ENCODE results near the gene ADRM1.

The ADRM1 gene

GRCh38 chr20:62269378-62269777 is 33.4 kb upstream of the ADRM1 start:
- H3K36me3 ChIP-seq (ENCODE audit: control insufficient read depth, low read length) = peaks cover 17% of the 10 kb centered on the region
- H3K9me3 ChIP-seq (ENCODE audit: control insufficient read depth, insufficient read depth, low read length) = no peaks in the 10 kb centered on the region
- no peaks in the 10 kb centered on the region for H3F3A ChIP-seq (ENCODE audit: control insufficient read depth, insufficient read depth)
- H3K79me2 ChIP-seq (ENCODE audit: control insufficient read depth, low read length) = no peaks in the 10 kb centered on the region
- H3K27ac ChIP-seq (ENCODE audit: low read depth, low read length) = no peak overlapping the region
- no peaks in the 10 kb centered on the region for H3K27me3 ChIP-seq (ENCODE audit: control insufficient read depth, low read length)
- no peak overlapping the region for H3K4me3 ChIP-seq (ENCODE audit: low read length)
- H4K20me1 ChIP-seq (ENCODE audit: control insufficient read depth, insufficient read depth, low read depth, low read length) = no peaks in the 10 kb centered on the region
- TF ChIP-seq EZH2phosphoT487 (IDR thresholded peaks at IDR 0.05; ENCODE audit: borderline replicate concordance, low read length) = no peak
- TF ChIP-seq, protein P1, sequence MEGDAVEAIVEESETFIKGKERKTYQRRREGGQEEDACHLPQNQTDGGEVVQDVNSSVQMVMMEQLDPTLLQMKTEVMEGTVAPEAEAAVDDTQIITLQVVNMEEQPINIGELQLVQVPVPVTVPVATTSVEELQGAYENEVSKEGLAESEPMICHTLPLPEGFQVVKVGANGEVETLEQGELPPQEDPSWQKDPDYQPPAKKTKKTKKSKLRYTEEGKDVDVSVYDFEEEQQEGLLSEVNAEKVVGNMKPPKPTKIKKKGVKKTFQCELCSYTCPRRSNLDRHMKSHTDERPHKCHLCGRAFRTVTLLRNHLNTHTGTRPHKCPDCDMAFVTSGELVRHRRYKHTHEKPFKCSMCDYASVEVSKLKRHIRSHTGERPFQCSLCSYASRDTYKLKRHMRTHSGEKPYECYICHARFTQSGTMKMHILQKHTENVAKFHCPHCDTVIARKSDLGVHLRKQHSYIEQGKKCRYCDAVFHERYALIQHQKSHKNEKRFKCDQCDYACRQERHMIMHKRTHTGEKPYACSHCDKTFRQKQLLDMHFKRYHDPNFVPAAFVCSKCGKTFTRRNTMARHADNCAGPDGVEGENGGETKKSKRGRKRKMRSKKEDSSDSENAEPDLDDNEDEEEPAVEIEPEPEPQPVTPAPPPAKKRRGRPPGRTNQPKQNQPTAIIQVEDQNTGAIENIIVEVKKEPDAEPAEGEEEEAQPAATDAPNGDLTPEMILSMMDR (IDR thresholded peaks at IDR 0.05; ENCODE audit: low read depth, low read length, poor library complexity, severe bottlenecking) = no peak
- peaks cover 13% of the 10 kb centered on the region for H3K4me1 ChIP-seq (ENCODE audit: control insufficient read depth, low read length)
- H3K9me2 ChIP-seq (replicated peaks; ENCODE audit: control insufficient read depth, low read length) = no peaks in the 10 kb centered on the region
- no peak overlapping the region for H3K4me2 ChIP-seq (ENCODE audit: low read length)

GRCh38 chr20:62269871-62270270 is 32.9 kb upstream of the ADRM1 start:
- H3K27ac ChIP-seq (ENCODE audit: low read depth, low read length) = no peak overlapping the region
- TF ChIP-seq, protein P1 (IDR thresholded peaks at IDR 0.05; ENCODE audit: low read depth, low read length, poor library complexity, severe bottlenecking) = no peak
- no peak for TF ChIP-seq EZH2phosphoT487 (IDR thresholded peaks at IDR 0.05; ENCODE audit: borderline replicate concordance, low read length)

DNA sequence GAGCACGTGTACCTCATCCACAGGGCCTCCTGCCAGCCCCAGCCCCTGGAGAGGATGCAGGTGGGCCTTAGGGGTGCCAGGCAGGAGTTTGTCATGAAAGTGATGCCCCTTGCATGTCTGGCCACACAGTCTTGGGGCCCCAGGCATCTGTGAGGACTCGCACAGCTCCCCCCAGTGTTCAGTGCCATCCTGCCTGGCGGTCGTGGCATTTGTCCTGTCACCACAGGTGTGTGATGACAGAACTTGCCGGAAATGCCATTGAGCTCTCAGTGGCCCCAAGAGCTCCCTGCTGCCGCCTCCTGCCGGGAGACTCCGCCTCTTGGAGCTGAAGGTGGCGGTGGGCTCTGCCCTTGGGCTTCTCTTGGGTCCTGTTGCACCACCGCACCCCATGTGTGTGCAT is 30.6 kb upstream of the ADRM1 start:
- Histone ChIP-seq H3K36me3 (ENCODE audit: control insufficient read depth, low read length) (peaks cover 13% of the 10 kb centered on the region; the same call in 1 of the 2 replicates), H3K9me2 (replicated peaks; ENCODE audit: control insufficient read depth, low read length) (no peaks in the 10 kb centered on the region), H3F3A (ENCODE audit: control insufficient read depth, insufficient read depth) (peaks cover 3% of the 10 kb centered on the region; the same call in 1 of the 2 replicates), H3K4me3 (ENCODE audit: low read length) (no peak overlapping the region), H3K4me1 (ENCODE audit: control insufficient read depth, low read length) (peaks cover 27% of the 10 kb centered on the region), H4K20me1 (ENCODE audit: control insufficient read depth, insufficient read depth, low read depth, low read length) (no peaks in the 10 kb centered on the region), H3K27me3 (ENCODE audit: control insufficient read depth, low read length) (no peaks in the 10 kb centered on the region), H3K4me2 (ENCODE audit: low read length) (no peak overlapping the region), H3K79me2 (ENCODE audit: control insufficient read depth, low read length) (no peaks in the 10 kb centered on the region), H3K9me3 (ENCODE audit: control insufficient read depth, insufficient read depth, low read length) (no peaks in the 10 kb centered on the region), H3K27ac (ENCODE audit: low read depth, low read length) (no peak overlapping the region)
- TF ChIP-seq, protein P1 (IDR thresholded peaks at IDR 0.05; ENCODE audit: low read depth, low read length, poor library complexity, severe bottlenecking) = peak; percentile 21
- no peak for TF ChIP-seq EZH2phosphoT487 (IDR thresholded peaks at IDR 0.05; ENCODE audit: borderline replicate concordance, low read length)

More at GRCh38 chr20:62269871-62270270, 32.9 kb upstream of the ADRM1 start:
- Histone ChIP-seq H3K4me3 (ENCODE audit: low read length) (no peak overlapping the region), H3F3A (ENCODE audit: control insufficient read depth, insufficient read depth) (peaks cover 2% of the 10 kb centered on the region; the same call in 1 of the 2 replicates), H3K36me3 (ENCODE audit: control insufficient read depth, low read length) (peaks cover 17% of the 10 kb centered on the region), H3K9me3 (ENCODE audit: control insufficient read depth, insufficient read depth, low read length) (no peaks in the 10 kb centered on the region), H3K4me2 (ENCODE audit: low read length) (no peak overlapping the region), H4K20me1 (ENCODE audit: control insufficient read depth, insufficient read depth, low read depth, low read length) (no peaks in the 10 kb centered on the region), H3K4me1 (ENCODE audit: control insufficient read depth, low read length) (peaks cover 17% of the 10 kb centered on the region), H3K9me2 (replicated peaks; ENCODE audit: control insufficient read depth, low read length) (no peaks in the 10 kb centered on the region), H3K79me2 (ENCODE audit: control insufficient read depth, low read length) (no peaks in the 10 kb centered on the region), H3K27me3 (ENCODE audit: control insufficient read depth, low read length) (no peaks in the 10 kb centered on the region)

Measured in DOHH2 (cell line).